Measurements from ENCODE around the gene PKD2. TPM values are rescaled to one million over a fixed set of nuclear protein-coding genes. Genes with fewer than 3 reads are reported as not detected.
A peak's percentile ranks its signal among the peaks of the same experiment; 100 is the strongest.

PKD2 gene
- total and polyA plus RNA-seq, 2 of the 13 experiments (the other 11 are each of a cell fraction or from before 2014, with no cell fraction given), result 5.6 to 9.1 TPM

- no peak for TF ChIP-seq MTERF4 (CRISPR knock-in tag; IDR thresholded peaks at IDR 0.05)
- TF ChIP-seq ZNF816 (CRISPR knock-in tag; IDR thresholded peaks at IDR 0.05; ENCODE audit: borderline replicate concordance), result no peak
- TF ChIP-seq ZBTB33 (CRISPR knock-in tag; IDR thresholded peaks at IDR 0.05), result no peak
- TF ChIP-seq ZNF121 (CRISPR knock-in tag; IDR thresholded peaks at IDR 0.05), result no peak
- no peak for TF ChIP-seq ZNF124 (CRISPR knock-in tag; IDR thresholded peaks at IDR 0.05)
- TF ChIP-seq, protein P1, sequence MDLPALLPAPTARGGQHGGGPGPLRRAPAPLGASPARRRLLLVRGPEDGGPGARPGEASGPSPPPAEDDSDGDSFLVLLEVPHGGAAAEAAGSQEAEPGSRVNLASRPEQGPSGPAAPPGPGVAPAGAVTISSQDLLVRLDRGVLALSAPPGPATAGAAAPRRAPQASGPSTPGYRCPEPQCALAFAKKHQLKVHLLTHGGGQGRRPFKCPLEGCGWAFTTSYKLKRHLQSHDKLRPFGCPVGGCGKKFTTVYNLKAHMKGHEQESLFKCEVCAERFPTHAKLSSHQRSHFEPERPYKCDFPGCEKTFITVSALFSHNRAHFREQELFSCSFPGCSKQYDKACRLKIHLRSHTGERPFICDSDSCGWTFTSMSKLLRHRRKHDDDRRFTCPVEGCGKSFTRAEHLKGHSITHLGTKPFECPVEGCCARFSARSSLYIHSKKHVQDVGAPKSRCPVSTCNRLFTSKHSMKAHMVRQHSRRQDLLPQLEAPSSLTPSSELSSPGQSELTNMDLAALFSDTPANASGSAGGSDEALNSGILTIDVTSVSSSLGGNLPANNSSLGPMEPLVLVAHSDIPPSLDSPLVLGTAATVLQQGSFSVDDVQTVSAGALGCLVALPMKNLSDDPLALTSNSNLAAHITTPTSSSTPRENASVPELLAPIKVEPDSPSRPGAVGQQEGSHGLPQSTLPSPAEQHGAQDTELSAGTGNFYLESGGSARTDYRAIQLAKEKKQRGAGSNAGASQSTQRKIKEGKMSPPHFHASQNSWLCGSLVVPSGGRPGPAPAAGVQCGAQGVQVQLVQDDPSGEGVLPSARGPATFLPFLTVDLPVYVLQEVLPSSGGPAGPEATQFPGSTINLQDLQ (CRISPR knock-in tag; IDR thresholded peaks at IDR 0.05), result no peak
- no peak for TF ChIP-seq ZNF562 (CRISPR knock-in tag; IDR thresholded peaks at IDR 0.05; ENCODE audit: borderline replicate concordance)
- no peak for TF ChIP-seq THRA (CRISPR knock-in tag; IDR thresholded peaks at IDR 0.05; ENCODE audit: borderline replicate concordance)
- no peak for TF ChIP-seq PRMT3 (CRISPR knock-in tag; IDR thresholded peaks at IDR 0.05; ENCODE audit: borderline replicate concordance, low read depth)
- TF ChIP-seq, protein P2, sequence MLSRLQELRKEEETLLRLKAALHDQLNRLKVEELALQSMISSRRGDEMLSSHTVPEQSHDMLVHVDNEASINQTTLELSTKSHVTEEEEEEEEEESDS (CRISPR knock-in tag; IDR thresholded peaks at IDR 0.05; ENCODE audit: borderline replicate concordance), result no peak
- peak; percentile 49 for TF ChIP-seq XRCC5 (optimal IDR thresholded peaks at IDR 0.05; ENCODE audit: low read length)
- no peak for TF ChIP-seq U2AF2 (IDR thresholded peaks at IDR 0.05; ENCODE audit: low read depth, low read length)
- TF ChIP-seq ZNF264 (CRISPR knock-in tag; IDR thresholded peaks at IDR 0.05), result no peak
- TF ChIP-seq GPN1 (CRISPR knock-in tag; IDR thresholded peaks at IDR 0.05; ENCODE audit: borderline replicate concordance), result no peak
- TF ChIP-seq PATZ1 (CRISPR knock-in tag; IDR thresholded peaks at IDR 0.05), result no peak
- no peak for TF ChIP-seq SMAD1 (CRISPR knock-in tag; IDR thresholded peaks at IDR 0.05; ENCODE audit: borderline replicate concordance, low read depth)
- TF ChIP-seq TP53 (CRISPR knock-in tag; conservative IDR thresholded peaks at IDR 0.05), result no peak
- no peak for TF ChIP-seq TARDBP (CRISPR knock-in tag; IDR thresholded peaks at IDR 0.05)
- no peak for TF ChIP-seq ARHGAP35 (CRISPR knock-in tag; IDR thresholded peaks at IDR 0.05; ENCODE audit: borderline replicate concordance)
- TF ChIP-seq ISX (CRISPR knock-in tag; conservative IDR thresholded peaks at IDR 0.05), result no peak
- no peak for TF ChIP-seq ZFP36L1 (CRISPR knock-in tag; IDR thresholded peaks at IDR 0.05)
- TF ChIP-seq NR2F6 (IDR thresholded peaks at IDR 0.05), result no peak
- no peak for TF ChIP-seq NR2F6 (CRISPR knock-in tag; IDR thresholded peaks at IDR 0.05)
These were observed 505 bp upstream of the PKD2 start (continued) for GRCh38 chr4:88006956-88007303.

Measured in HepG2 (cell line).